VCaP (cell line): ENCODE measurements around the gene SH3PXD2A.

ENCODE experiments used
- H3K27ac ChIP-seq: fragments of 450-650 bp; 2 replicates; pipeline ENCODE4 v1.5.1; 2017
- TF ChIP-seq, protein P1 (sequence below): fragments of 450-650 bp; conservative IDR thresholded peaks from 2 replicates; pipeline ENCODE4 v1.5.1; 2017; ENCODE audit warnings: mild to moderate bottlenecking, moderate library complexity

Gene SH3PXD2A

DNA sequence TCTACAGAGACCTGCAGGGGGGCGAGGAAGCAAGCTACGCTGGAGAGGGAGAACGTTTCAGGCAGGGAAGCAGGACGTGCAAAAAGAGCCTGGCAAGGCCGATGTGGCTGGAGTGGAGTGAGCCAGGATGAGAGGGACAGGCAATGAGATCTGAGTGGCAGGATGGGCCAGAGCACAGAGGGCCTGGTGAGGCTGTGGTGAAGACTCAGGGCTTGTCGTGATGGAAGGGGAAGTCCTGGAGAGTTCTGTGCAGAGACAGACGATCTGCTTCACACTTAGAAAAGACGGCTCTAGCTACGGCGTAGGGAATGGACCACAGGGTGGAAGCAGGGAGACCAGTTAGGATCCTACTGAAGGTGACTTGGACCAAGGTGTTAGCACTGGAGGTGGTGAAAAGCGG lies 87.0 kb downstream of the SH3PXD2A start:
- H3K27ac ChIP-seq: peak overlapping the region; percentile 45
- TF ChIP-seq, protein P1, sequence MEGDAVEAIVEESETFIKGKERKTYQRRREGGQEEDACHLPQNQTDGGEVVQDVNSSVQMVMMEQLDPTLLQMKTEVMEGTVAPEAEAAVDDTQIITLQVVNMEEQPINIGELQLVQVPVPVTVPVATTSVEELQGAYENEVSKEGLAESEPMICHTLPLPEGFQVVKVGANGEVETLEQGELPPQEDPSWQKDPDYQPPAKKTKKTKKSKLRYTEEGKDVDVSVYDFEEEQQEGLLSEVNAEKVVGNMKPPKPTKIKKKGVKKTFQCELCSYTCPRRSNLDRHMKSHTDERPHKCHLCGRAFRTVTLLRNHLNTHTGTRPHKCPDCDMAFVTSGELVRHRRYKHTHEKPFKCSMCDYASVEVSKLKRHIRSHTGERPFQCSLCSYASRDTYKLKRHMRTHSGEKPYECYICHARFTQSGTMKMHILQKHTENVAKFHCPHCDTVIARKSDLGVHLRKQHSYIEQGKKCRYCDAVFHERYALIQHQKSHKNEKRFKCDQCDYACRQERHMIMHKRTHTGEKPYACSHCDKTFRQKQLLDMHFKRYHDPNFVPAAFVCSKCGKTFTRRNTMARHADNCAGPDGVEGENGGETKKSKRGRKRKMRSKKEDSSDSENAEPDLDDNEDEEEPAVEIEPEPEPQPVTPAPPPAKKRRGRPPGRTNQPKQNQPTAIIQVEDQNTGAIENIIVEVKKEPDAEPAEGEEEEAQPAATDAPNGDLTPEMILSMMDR: no peak

DNA sequence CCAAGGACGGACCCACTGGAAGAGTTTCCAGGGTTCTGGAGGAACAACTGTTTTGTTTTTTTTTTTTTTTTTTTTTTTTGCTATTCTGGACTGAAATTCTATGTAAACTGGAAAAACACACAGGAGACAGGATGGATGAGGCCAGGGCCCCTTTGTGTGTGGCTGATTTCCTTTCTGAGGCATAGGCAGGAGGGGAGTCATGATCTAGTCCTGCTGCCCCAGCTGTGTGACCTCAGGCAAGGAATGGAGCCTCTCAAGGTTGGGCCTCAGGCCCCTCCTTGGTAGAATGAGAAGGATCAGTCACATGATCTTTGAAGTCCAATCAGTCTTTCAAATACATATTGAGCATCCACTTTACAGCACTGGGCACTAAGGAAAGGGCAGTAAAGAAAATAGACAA lies 87.6 kb downstream of the SH3PXD2A start:
- peak overlapping the region; percentile 45 for H3K27ac ChIP-seq
- TF ChIP-seq, protein P1: no peak

DNA sequence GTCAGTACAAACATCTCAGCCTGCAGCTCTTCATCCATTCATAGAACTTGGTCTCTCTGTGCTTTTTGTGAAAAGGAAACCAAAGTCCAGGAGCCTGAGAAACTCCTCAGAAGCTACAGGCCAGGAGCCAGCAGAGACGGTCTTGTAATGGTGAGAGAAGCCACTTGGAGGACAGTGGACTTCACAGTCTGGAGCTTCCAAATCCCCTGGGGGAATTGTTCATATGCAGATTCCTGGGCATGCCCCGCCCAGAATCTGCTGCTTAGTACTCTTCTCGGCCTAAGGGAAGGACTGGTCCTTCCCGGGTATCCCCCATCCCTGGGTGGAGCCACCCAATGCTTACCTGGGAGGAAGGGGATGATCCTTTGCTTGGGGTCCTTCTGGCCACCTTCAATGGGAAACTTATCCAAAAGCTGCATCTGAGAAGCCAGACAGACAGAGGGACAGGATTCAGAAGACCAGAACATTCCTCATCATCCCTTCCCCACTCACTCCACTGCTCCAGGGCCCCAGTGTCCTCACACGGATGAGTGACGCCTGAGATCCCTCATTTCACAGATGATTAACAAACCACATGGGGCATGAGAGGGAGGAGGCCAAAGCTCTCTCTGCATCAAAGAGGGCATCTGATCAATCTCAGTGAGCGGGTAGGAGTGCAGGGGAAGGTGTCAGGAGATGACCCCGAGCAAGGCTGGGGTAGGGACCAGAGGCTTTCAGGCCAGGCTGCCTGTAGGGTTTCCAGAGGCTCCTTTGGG lies 88.4 kb downstream of the SH3PXD2A start:
- TF ChIP-seq, protein P1: no peak
- peak overlapping the region; percentile 45; the same call in 1 of the 2 replicates for H3K27ac ChIP-seq

DNA sequence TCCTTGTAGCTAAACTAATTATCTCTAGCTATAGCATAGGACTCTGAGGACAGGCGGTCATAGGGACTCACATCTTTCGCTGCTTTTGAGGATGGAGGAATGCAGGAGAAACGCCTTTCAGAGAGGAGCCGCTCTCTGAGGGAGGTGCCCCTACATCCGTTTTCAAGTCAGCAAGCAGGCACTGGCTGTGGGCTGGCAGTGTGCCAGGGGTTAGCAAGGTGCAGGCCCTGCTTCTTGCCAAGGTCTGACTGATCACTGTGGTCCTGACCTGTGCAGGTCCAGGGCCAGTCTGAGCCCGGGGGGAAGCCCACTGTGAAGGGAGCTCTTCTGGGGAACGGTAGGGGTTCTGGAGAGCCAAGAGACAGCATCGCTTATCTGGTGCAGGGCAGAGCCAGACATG lies 89.4 kb downstream of the SH3PXD2A start:
- TF ChIP-seq, protein P1: no peak
- H3K27ac ChIP-seq: no peak overlapping the region

DNA sequence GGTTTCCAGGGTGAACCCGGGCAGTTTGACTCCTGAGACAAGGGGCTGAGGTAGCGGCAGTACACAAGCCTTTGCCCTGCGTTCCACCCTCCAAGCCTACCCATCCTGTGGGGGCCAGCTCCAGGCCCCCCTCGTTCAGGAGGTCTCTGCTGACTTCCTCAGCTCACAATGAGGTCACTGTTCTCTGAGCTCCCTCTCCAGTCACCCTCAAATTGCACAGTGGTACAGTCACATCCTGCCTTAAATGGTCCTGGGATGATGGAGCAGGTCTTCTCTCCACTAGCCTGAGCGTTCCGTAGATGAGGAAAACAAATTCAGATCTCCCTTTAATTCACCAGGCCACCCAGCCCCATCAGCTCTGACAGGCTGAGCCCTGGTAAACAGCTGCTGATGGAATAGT lies 90.2 kb downstream of the SH3PXD2A start:
- TF ChIP-seq, protein P1: no peak
- no peak overlapping the region for H3K27ac ChIP-seq

DNA sequence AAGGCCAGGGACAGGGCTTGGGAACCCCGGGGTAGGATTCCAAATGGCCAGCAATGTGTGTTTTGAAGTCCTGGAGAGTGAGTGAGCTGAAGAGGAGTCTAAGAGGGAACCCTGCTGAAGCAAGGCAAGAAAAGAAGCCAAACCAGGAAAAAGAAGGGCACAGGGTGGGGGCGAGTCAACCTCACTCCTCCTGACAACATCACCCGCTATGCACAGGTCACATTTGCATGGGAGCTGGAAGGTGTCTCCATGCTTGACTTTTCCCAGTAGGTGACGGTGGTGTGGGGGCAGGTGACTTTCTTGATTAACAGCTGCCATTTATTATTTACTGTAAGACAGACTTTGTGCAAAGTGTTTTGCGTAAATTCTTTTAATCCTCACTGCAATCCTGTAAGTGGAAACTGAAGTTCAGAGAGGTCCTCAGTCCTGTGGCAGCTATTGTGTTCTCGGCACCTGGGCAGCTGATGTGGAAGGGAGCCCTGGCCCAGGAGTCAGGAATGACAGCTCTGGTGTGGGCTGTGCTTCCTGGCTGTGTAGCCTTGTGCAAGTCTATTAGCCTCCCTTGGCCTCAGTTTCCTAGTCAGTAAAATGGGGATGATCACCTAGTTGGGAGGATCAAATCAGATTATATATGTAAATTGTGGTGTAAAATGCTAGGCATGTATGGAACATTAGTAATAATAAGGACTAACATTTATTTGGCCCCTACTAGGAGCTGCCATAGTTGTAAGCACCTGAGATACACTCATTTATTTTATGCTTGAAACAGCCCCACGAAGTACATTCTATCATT lies 90.9 kb downstream of the SH3PXD2A start:
- TF ChIP-seq, protein P1: no peak
- H3K27ac ChIP-seq: no peak overlapping the region

DNA sequence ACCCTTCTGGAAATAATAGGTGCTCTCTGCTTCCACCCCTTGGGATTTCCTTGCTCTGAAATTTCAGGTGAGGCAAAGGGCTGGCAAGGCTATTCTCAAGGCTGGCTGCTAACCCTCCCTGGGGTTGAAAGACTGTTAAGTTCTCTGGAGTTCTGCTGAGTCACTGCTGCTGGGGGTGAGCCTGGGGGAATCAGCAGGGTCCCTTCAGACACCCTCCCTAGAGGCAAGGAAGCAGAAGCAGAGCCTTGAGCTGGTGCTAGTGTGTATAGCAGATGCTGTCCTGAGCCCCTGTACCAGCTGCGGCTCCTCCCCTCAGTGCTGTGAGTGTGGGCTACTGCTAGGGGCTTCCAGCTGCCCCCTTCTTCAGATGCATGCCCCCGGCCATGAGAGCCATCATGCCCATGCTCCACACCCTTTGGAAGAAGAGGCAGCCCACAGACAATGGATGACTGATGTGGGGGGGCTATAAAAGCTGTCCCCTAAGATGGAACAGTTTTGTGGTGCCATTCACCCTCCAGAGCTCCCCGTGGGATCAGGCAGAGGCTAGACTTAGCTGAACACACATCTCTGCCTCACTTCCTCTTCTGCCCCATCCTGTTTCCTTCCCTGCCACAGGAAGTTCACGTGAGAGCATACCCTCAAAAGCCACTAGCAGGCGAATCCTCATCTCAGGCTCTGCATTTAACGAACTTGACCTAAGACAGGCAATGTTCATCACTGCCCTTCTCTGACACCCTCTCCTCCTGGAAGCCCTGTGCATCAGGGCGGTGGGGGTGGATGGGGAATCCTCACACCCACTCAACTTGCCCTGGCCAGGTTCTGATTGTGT lies 91.8 kb downstream of the SH3PXD2A start:
- no peak overlapping the region for H3K27ac ChIP-seq
- TF ChIP-seq, protein P1: no peak
